Fibroblast of villous mesenchyme (primary cell): Measurements from ENCODE around the gene NOL4L. TPM values are rescaled to one million over a fixed set of nuclear protein-coding genes. Genes with fewer than 3 reads are reported as not detected.

Experiments
- DNase-seq: peaks from one replicate; pipeline ENCODE4 v3.0.0-alpha.2; 2010; ENCODE audit warnings: low read depth
- H3K4me3 ChIP-seq: 2 replicates; pipeline ENCODE4 v1.5.1; 2011; ENCODE audit warnings: low read depth, mild to moderate bottlenecking, low read length
- CTCF ChIP-seq: IDR thresholded peaks from 2 replicates; pipeline ENCODE4 v1.5.1; 2012; ENCODE audit warnings: low read depth, mild to moderate bottlenecking, low read length; ENCODE audit not compliant: insufficient read depth
- total RNA-seq: library from RNA; depleted of rRNA; stranded (reverse); fragments of >200 nt; gene quantifications from 2 replicates; pipeline ENCODE4 v1.2.3, GENCODE V29; 2012

The NOL4L gene
- total RNA-seq, 1 donor = 9.9 TPM

GRCh38 chr20:32436142-32436861 is 148.8 kb downstream of the NOL4L start:
- no peak overlapping the region for H3K4me3 ChIP-seq
- no peak for DNase-seq
- no peak for TF ChIP-seq CTCF

GRCh38 chr20:32435449-32436107 is 149.6 kb downstream of the NOL4L start:
- no peak for DNase-seq
- H3K4me3 ChIP-seq = no peak overlapping the region
- no peak for TF ChIP-seq CTCF

- no peak overlapping the region for H3K4me3 ChIP-seq
- TF ChIP-seq CTCF = no peak
- no peak for DNase-seq
These were observed 150.7 kb downstream of the NOL4L start for GRCh38 chr20:32434434-32434833.

- TF ChIP-seq CTCF = no peak
- H3K4me3 ChIP-seq = no peak overlapping the region
- DNase-seq = peak; percentile 21
These were observed 151.7 kb downstream of the NOL4L start for GRCh38 chr20:32433311-32434021.

GRCh38 chr20:32432277-32432676 is 152.9 kb downstream of the NOL4L start:
- no peak overlapping the region for H3K4me3 ChIP-seq
- no peak for DNase-seq
- no peak for TF ChIP-seq CTCF

- no peak overlapping the region for H3K4me3 ChIP-seq
These were observed 153.7 kb downstream of the NOL4L start for GRCh38 chr20:32431457-32431856.

More at GRCh38 chr20:32431457-32431856, 153.7 kb downstream of the NOL4L start:
- DNase-seq = no peak
- TF ChIP-seq CTCF = no peak
